Activated T-cell treated with anti-CD3 and anti-CD28 coated beads, Interleukin-2, amount 50 U/mL, for 1 hour (primary cell): ENCODE results near the gene IRAK2.
"Not testable (repeated sequence)": the region's sequence is repeated elsewhere in the genome, so short reads cannot be mapped to it uniquely, and the experiment has no call there.

Experiments
- DNase-seq: peaks from one replicate; pipeline ENCODE4 v3.0.0-alpha.2; 2020

Gene IRAK2

DNA sequence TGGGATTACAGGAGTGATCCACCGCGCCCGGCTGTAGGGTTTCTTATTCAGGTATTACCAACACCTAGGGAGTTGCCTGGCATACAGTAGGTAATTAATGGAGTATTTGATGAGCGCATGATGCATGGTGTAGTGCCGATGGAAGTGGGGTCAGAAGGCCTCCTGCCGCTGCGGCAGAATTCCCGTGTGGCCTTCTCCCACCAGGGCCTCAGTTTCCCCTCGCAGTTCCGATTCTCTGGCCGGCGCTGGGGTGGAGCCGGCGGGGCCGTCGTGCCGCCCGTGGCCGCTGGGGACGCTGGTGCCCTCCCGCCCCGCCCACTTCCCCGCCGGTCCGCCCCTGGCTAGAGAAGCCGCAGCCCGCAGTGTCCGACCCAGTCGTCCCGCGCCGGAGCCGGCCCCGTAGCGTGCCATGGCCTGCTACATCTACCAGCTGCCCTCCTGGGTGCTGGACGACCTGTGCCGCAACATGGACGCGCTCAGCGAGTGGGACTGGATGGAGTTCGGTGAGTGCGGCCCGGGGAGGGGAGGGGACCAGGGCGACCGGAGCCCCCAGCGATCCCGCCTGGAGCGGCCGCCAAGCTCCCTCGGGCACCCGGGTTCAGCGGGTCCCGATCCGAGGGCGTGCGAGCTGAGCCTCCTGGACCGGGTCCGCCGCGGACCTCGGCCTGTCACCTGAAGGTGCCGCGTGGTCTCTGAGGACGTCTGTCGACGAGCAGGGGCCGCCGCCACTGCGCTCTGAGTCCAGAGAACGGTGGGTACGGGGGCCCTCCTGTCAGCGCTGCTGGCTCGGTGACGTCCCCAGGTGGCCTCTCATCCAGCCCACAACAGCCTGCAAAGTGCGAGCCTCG, at the start of gene IRAK2:
IRAK2 (plus strand) TSS at position 374 of the 848 bp plus-strand sequence; CDS start at position 410, 36 bp downstream.
- DNase-seq, result peak; percentile 72

GRCh38 chr3:10115326-10116137, 49.2 kb upstream of the IRAK2 start, which contains the start of gene BRK1:
Gene BRK1 (plus strand): TSS chr3:10115675. CDS start chr3:10115702, 27 bp downstream.
- DNase-seq, result peak; percentile 89

DNA sequence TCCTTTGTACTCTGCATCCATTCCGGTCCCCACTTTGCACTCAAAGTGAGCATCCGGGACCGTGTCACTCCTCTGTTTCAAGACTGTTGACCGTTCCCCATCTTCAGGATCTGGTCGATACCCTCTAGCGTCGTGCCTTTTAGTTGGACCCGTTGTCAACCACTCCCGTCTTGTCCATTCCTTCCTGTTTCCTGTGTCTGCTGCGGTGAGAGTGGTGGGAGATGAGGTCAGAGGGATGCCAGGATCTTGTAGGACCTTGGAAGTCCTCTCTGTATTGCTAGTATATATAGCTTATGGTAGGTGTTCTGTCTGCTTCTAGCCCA, 48.6 kb upstream of the IRAK2 start:
- DNase-seq, result no peak

GRCh38 chr3:10116928-10117327, 47.8 kb upstream of the IRAK2 start:
- no peak for DNase-seq

DNA sequence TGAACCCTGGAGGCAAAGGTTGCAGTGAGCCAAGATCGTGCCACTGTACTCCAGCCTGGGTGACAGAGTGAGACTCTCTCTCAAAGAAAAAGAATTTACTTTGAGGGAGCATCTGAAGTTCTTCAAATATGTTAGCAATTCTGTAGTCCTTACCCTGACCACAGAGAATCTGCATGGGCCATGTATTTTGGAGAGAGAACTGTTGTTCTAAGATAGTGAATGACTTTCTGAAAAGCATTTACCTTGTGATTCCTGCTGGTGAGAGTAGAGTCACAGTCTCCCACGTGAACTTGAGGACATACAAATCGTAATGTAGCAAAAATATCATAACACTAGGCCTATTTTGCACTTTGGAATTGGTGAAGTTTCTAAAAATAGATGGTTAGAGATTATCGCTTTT, 45.3 kb upstream of the IRAK2 start:
- DNase-seq, result no peak

DNA sequence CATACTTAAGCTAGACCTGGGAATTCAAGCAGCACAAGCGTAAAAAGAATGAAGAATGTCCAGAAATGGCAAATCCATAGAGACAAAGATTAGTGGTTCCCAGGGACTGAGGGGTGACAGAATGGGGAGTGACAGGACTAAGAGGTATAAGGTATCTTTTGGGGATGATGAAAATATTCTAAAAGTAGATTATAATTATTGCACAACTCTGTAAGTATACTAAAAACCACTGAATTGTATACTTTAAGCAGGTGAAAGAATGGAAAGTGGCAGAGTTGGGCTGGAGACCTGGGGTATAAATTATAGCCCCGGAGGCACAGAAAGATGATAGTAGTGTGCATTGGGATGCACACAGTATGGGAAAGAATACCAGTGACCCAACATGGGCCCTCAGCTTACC, 43.7 kb upstream of the IRAK2 start:
- no peak for DNase-seq

GRCh38 chr3:10122724-10123123, 42.0 kb upstream of the IRAK2 start:
- DNase-seq, result no peak

DNA sequence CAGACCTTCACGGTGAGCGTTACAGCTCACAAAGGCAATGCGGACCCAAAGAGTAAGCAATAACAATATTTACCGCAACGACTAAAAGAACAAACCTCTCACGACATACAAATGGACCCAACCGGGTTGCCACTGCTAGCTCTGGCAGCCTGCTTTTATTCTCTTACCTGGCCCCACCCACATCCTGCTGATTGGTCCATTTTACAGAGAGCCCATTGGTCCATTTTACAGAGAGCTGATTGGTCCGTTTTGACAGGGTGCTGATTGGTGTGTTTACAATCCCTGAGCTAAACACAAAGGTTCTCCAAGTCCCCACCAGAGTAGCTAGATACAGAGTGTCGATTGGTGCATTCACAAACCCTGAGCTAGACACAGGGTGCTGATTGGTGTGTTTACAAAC, 28.8 kb upstream of the IRAK2 start:
- not testable (repeated sequence) for DNase-seq

DNA sequence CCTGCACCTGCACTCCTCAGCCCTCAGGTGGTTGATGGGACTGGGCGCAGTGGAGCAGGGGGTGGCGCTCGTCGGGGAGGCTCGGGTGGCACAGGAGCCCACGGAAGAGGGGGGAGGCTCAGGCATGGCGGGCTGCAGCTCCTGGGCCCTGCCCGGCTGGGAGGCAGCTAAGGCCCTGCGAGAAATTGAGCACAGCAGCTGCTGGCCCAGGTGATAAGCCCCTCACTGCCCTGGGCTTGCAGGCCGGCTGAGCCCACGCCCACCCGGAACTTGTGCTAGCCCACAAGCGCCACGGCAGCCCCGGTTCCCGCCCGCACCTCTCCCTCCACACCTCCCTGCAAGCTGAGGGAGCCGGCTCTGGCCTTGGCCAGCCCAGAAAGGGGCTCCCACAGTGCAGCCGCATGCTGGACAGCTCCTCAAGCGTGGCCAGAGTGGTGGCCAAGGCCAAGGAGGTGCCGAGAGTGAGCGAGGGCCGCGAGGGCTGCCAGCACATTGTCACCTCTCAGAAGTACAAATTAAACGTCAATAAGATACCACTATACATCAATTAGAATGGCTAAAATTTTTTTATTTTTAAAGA, 28.2 kb upstream of the IRAK2 start:
- no peak for DNase-seq

DNA sequence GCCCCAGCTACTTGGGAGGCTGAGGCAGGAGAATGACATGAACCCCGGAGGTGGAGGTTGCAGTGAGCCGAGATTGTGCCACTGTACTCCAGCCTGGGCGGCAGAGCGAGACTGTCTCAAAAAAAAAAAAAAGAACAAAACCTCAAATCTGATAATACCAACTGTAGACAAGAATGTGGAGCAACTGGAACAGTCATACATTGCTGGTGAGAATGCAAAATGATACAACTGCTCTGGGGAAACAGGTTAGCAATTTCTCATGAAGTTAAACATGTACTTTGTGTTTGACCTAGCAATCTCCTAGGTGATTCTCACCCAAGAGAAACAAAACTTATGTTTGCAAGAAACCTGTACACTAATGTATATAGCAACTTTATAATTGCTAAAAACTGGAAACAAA, 27.5 kb upstream of the IRAK2 start:
- DNase-seq, result no peak

DNA sequence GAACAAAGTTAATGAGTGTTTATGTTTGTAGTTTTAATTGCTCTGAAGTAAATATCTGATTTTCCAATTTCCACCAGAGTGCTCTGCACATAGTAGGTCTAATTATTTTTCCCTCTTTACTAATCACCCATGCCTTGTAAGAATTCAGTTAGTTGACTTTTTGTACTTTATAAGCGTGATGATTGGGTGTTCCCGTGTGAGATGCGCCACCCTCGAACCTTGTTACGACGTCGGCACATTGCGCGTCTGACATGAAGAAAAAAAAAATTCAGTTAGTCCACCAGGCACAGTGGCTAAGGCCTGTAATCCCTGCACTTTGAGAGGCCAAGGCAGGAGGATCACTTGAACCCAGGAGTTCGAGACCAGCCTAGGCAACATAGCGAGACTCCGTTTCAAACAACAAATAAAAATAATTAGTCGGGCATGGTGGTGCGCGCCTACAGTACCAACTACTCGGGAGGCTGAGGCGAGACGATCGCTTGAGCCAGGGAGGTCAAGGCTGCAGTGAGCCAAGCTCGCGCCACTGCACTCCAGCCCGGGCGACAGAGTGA, 23.6 kb upstream of the IRAK2 start:
- DNase-seq, result no peak

DNA sequence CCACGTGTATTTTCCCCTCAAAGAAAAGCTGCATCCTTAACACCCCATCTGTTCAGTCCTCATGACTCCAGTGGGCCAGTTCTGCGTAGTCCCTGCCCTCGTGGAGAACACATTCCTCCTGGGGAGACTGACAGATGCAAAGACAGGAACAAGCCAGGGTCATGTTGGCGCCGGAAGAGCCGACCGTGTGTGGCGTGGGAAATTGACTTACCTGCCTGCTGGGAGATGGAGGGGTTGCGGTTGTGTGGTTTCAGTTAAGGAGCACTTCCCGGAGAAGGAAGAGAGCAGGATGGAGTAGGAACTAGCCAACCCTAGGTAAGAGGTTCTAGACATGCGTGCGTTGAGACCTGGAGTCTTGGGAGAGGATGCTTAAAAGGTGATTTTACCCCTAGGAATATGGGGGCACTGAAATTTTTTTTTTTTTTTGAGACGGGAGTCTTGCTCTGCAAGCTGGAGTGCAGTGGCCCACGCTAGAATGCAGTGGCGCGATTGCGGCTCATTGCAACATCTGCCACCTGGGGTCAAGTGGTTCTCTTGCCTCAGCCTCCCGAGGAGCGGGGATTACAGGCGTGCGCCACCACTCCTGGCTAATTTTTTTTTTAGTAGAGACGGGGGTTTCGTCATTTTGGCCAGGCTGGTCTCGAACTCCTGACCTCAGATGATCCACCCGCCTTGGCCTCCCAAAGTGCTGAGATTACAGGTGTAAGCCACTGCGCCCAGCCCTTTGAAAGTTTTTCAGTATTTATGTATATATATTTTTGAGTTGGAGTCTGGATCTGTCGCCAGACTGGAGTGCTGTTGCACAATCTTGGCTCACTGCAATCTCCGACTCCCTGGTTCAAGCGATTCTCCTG, 21.8 kb upstream of the IRAK2 start:
- peak; percentile 29 for DNase-seq

DNA sequence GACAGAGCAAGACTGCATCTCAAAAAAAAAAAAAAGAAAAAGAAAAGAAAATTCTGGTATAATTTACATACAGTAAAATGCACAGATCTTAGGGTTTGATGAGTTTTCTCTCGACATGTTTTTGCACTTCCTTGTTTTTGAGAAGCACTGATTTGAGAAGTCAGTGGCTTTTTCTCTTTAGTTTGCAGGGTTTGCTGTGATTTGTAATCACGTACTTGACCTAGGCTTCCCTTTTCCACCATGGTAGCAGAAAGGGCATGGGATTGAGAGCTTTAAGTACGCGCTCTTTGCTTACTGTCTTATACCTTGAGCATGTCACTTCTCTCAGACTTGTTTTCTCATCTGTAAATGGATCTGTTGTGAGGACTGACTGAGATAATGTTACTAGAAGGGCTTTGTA, 19.0 kb upstream of the IRAK2 start:
- no peak for DNase-seq

- DNase-seq, result no peak
These were observed 15.5 kb upstream of the IRAK2 start for GRCh38 chr3:10149226-10149625.

DNA sequence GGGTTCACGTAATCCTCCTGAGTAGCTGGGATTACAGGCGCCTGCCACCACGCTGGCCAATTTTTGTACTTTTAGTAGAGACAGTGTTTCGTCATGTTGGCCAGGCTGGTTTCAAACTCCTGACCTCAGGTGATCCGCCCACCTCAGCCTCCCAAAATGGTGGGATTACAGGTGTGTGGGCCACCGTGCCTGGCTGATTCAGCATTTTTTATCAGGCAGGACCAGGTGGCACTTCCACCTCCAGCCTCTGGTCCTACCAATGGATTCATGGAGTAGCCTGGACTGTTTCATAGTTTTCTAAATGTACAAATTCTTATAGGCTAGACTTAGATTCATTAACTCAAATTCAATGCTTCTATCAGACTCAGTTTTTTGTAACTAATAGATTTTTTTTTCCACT, 13.7 kb upstream of the IRAK2 start:
- DNase-seq, result no peak

GRCh38 chr3:10154335-10155122, 10.2 kb upstream of the IRAK2 start:
- DNase-seq, result no peak

DNA sequence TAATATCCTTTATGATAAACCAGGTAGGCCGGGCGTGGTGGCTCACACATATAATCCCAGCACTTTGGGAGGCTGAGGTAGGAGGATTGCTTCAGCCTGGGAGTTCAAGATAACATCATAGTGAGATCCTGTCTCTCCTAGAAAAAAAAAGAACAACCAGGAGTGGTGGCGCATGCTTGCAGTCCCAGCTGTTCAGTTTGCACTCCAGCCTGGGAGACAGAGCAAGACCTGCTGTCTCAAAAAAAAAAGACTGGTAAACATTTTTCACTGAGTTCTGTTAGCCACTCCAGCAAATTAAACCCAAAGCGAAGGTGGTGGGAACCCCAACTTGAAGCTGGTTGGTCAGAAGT, 9.6 kb upstream of the IRAK2 start:
- DNase-seq, result no peak

DNA sequence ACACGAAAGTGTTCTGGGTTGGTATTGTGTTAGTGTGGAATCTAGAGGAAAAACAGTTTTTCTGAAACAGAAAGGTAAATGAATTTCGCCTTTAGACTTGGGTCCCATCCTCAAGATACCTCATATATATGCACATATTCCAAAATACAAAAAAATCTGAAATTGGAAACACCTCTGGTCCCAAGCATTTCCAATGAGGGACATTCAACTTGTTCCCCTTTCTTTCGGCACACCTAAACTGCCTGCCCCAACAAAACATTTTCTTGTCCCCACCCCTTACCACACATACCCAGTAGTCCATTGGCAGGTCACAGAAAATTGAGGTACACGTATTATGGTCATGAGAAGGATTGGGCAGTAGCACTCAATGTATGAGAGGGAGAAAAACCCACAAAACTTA, 9.1 kb upstream of the IRAK2 start:
- DNase-seq, result no peak

DNA sequence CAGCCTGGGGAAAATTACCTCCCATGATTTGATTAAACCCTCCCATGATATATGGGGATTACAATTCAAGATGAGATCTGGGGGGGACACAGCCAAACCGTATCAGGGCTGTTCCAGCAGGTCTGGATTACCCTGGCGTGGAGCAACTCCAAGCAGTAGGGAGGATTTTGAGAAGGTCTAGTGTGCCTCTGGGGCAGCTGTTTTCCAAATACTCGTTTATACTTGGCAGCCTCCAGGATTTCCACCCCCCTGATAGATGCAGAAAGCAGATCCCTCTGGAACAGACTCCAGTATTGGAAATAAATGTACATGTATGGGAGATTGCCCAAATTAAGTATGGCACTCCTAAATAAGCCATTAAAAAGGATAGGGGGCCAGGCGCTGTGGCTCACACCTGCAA, 7.7 kb upstream of the IRAK2 start:
- no peak for DNase-seq

DNA sequence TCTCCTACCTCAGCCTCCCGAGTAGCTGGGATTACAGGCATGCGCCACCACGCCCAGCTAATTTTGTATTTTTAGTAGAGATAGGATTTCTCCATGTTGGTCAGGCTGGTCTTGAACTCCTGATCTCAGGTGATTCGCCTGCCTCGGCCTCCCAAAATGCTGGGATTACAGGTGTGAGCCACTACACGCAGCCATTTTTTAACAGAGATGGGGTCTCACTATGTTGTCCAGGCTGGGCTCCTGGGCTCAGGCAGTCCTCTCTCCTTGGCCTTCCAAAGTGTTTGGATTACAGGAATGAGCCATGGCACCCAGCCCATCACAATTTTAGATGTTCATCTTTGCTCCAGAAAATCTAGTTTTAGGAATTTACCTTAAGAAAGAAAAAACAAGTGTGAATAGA, 6.2 kb upstream of the IRAK2 start:
- DNase-seq, result not testable (repeated sequence)

GRCh38 chr3:10160346-10160745, 4.4 kb upstream of the IRAK2 start:
- no peak for DNase-seq

- no peak for DNase-seq
These were observed 3.8 kb upstream of the IRAK2 start for GRCh38 chr3:10160925-10161324.
